Smooth muscle cell (in vitro differentiated cells): Measurements from ENCODE around the gene IDH3B. TPM values are rescaled to one million over a fixed set of nuclear protein-coding genes. Genes with fewer than 3 reads are reported as not detected.

Experiments used
- DNase-seq: peaks from one replicate; lab custom pipeline; 2025; ENCODE audit not compliant: unreplicated experiment; lab: John Stamatoyannopoulos, UW
- H2AFZ ChIP-seq: fragments of 200-600 bp; sonication (generic); 2 replicates; pipeline ENCODE4 v1.6.0; 2016; ENCODE audit warnings: antibody characterized with exemption, low read depth, mild to moderate bottlenecking
- H3F3A ChIP-seq: fragments of 200-600 bp; sonication (generic); 2 replicates; pipeline ENCODE4 v1.6.0; 2017; ENCODE audit warnings: antibody characterized with exemption, low read depth
- H3K27ac ChIP-seq: fragments of 200-600 bp; sonication (generic); 2 replicates; pipeline ENCODE4 v1.5.1; 2016; ENCODE audit warnings: low read depth, mild to moderate bottlenecking
- H3K27me3 ChIP-seq: fragments of 200-600 bp; sonication (generic); 2 replicates; pipeline ENCODE4 v1.6.1; 2016; ENCODE audit warnings: low read depth, mild to moderate bottlenecking
- H3K36me3 ChIP-seq: fragments of 200-600 bp; sonication (generic); 2 replicates; pipeline ENCODE4 v1.5.1; 2016; ENCODE audit warnings: low read depth
- H3K4me1 ChIP-seq: fragments of 200-600 bp; sonication (generic); 2 replicates; pipeline ENCODE4 v1.5.1; 2016; ENCODE audit warnings: low read depth
- H3K4me2 ChIP-seq: fragments of 200-600 bp; sonication (generic); 2 replicates; pipeline ENCODE4 v1.6.0; 2016; ENCODE audit warnings: mild to moderate bottlenecking
- H3K4me3 ChIP-seq: fragments of 200-600 bp; sonication (generic); 2 replicates; pipeline ENCODE4 v1.5.1; 2016; ENCODE audit warnings: mild to moderate bottlenecking
- H3K79me2 ChIP-seq: fragments of 200-600 bp; sonication (generic); 2 replicates; pipeline ENCODE4 v1.6.0; 2016; ENCODE audit warnings: low read depth, mild to moderate bottlenecking
- H3K9ac ChIP-seq: fragments of 200-600 bp; sonication (generic); 2 replicates; pipeline ENCODE4 v1.6.0; 2016; ENCODE audit warnings: low read depth
- H3K9me3 ChIP-seq: fragments of 200-600 bp; sonication (generic); replicated peaks from 2 replicates; pipeline ENCODE4 v1.5.1; 2016; ENCODE audit warnings: low read depth
- H4K20me1 ChIP-seq: fragments of 200-600 bp; sonication (generic); 2 replicates; pipeline ENCODE4 v1.6.0; 2016; ENCODE audit warnings: low read depth
- WGBS: methylation state at CpG from one replicate; pipeline ENCODE4 v1.1.7; 2016; ENCODE audit warnings: low lambda C conversion rate; 5-methylcytosine and 5-hydroxymethylcytosine counted together
- polyA plus RNA-seq: library from polyadenylated mRNA; unstranded; fragments of >200 nt; fragmentation: Nextera tagmentation; extraction: Ambion mirVana; gene quantifications from 2 replicates; pipeline ENCODE4 v1.2.1, GENCODE V29; 2016
- total RNA-seq: library from RNA; depleted of rRNA; stranded (reverse); fragments of >200 nt; gene quantifications from 2 replicates; pipeline ENCODE4 v1.2.3, GENCODE V29; 2014
- TF ChIP-seq, protein P1 (sequence below): fragments of 200-600 bp; sonication (generic); IDR thresholded peaks from 2 replicates; pipeline ENCODE4 v1.5.1; 2017; ENCODE audit warnings: borderline replicate concordance, mild to moderate bottlenecking, antibody characterized with exemption; ENCODE audit not compliant: insufficient read depth, poor library complexity, severe bottlenecking

Gene IDH3B
- total and polyA plus RNA-seq, 2 experiments from 2014 or later, result 64.2 to 89.6 TPM

DNA sequence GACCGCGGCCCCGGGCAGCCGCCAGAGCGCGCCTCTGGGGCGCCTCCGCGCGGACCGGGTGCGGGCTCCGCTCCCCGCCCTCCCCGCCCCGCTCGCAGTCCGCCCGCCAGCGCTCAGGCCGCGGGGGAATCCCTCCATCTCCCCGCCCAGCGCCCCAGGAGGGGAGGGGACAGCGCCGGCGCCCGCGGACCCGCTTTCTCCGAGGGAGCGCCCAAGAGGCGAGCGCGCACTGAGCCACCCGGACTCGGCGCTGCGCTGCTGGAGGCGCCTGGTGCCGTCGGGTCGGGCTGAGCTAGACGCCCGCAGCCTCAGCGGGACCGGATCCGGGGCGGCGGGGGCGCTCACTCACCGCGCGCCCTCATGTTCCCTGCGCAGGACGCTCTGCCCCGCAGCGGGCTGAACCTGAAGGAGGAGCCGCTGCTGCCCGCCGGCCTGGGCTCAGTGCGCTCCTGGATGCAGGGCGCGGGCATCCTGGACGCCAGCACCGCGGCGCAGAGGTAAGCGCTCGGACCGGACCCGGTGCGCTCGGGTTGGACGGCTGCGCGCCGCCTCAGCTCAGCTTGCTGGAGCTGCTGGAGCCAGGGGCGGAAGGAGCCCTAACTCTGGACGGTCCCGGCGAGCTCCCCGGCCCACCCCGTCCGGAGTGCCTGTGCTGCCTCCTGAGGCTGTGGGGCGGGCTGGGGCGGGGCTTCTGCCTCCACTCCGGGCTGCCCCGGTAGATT, 29.4 kb upstream of the IDH3B start:
- TF ChIP-seq, protein P1, sequence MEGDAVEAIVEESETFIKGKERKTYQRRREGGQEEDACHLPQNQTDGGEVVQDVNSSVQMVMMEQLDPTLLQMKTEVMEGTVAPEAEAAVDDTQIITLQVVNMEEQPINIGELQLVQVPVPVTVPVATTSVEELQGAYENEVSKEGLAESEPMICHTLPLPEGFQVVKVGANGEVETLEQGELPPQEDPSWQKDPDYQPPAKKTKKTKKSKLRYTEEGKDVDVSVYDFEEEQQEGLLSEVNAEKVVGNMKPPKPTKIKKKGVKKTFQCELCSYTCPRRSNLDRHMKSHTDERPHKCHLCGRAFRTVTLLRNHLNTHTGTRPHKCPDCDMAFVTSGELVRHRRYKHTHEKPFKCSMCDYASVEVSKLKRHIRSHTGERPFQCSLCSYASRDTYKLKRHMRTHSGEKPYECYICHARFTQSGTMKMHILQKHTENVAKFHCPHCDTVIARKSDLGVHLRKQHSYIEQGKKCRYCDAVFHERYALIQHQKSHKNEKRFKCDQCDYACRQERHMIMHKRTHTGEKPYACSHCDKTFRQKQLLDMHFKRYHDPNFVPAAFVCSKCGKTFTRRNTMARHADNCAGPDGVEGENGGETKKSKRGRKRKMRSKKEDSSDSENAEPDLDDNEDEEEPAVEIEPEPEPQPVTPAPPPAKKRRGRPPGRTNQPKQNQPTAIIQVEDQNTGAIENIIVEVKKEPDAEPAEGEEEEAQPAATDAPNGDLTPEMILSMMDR, result no peak
- Histone ChIP-seq H3K4me3 (peak overlapping the region; percentile 52), H3K79me2 (no peaks in the 10 kb centered on the region), H3K27me3 (peaks cover 25% of the 10 kb centered on the region), H3K27ac (no peak overlapping the region), H3K9me3 (no peaks in the 10 kb centered on the region), H3K36me3 (no peaks in the 10 kb centered on the region), H2AFZ (no peak overlapping the region), H3K4me2 (peak overlapping the region; percentile 79), H3F3A (no peaks in the 10 kb centered on the region), H4K20me1 (peaks cover 22% of the 10 kb centered on the region), H3K4me1 (peaks cover 8% of the 10 kb centered on the region), H3K9ac (no peak overlapping the region)
- no peak for DNase-seq
- 4% methylated on average over 61 of the region's 89 CpGs for WGBS

DNA sequence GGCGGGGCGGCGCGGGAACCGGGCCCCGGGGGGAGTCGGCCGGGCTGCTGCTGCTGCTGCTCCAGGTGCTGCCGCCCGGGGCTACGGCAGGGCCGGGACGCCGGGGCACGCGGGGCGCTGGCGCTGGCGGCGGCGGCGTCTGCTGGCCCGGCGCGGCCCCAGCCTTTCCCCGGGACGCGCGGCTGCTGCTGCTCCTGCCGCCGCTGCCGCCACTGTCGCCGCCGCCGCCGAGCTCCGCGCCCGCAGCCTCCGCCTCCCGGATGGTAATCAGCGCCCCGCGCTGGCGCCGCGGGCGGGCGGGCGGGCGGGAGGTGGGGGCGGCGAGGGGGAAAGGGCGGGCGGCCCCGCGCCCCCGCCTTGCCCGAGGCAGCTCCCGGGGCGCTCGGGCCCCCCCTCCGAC, 28.9 kb upstream of the IDH3B start:
- H3K4me3 ChIP-seq, result peak overlapping the region; percentile 52
- no peak overlapping the region for H3K9ac ChIP-seq
- H3K79me2 ChIP-seq, result no peaks in the 10 kb centered on the region
- H3K36me3 ChIP-seq, result no peaks in the 10 kb centered on the region
- H3K27ac ChIP-seq, result no peak overlapping the region
- H3F3A ChIP-seq, result no peaks in the 10 kb centered on the region
- H4K20me1 ChIP-seq, result peaks cover 22% of the 10 kb centered on the region
- H3K27me3 ChIP-seq, result peaks cover 25% of the 10 kb centered on the region
- no peak for DNase-seq
- H2AFZ ChIP-seq, result no peak overlapping the region
- H3K4me1 ChIP-seq, result peaks cover 8% of the 10 kb centered on the region
- TF ChIP-seq, protein P1, result no peak
- H3K4me2 ChIP-seq, result no peak overlapping the region
- WGBS, result 0% methylated on average over 2 of the region's 64 CpGs
- H3K9me3 ChIP-seq, result no peaks in the 10 kb centered on the region

DNA sequence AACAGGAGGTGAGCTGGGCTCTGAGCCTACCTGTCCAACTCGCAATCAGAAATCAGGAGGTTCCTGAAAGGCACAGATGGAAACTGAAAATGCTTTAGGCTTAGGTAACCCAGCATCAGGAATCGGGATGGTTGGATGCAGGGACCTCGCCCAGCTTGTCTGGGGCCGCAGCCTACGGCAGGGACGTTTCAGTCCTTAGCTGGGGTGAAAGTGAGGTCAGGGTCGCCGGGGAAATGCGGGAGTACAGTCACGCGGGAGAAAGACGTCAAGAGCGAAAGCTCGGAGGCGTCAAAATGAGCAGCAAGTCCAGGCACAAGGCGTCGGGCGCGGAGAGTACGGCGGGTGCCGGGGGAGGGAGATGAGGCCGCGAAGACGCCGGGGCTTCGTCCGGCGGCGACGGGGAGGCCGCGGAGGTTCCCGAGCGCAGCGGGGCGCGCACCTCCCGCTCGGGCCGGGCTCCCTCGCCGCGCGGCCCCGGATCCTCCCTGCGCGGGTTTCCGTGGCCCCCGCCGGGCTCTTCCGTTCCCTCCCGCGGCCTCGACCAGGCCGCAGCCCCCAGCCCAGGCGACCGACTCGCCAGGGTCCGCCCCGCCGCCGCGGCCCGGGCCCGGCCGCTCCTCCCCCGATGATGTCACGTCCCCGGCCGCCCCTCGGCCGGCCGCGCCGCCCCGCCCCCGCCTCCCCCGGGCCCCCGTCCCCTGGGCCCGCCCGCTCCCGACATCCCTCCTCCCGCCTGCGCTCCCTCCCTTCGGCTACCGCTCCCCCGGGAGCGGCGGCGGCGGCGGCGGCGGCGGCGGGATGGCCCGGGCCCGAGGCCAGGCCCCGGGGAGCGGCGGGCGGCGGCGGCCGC, 28.2 kb upstream of the IDH3B start, which contains the start of gene EBF4:
Gene EBF4 (plus strand): TSS at position 745 of the 850 bp plus-strand sequence. CDS start 866 bp downstream, outside the sequence.
- Histone ChIP-seq H4K20me1 (peaks cover 22% of the 10 kb centered on the region), H3K36me3 (no peaks in the 10 kb centered on the region), H2AFZ (peak within 1 kb of the TSS; percentile 91), H3F3A (no peaks in the 10 kb centered on the region), H3K27ac (no peak within 1 kb of the TSS), H3K4me2 (peak within 1 kb of the TSS; percentile 85), H3K4me1 (peaks cover 8% of the 10 kb centered on the region), H3K9ac (no peak within 1 kb of the TSS), H3K27me3 (peaks cover 30% of the 10 kb centered on the region), H3K79me2 (no peaks in the 10 kb centered on the region), H3K9me3 (no peaks in the 10 kb centered on the region), H3K4me3 (peak within 1 kb of the TSS; percentile 52)
- 4% methylated on average over 52 of the region's 106 CpGs for WGBS
- TF ChIP-seq, protein P1, result no peak
- no peak for DNase-seq
